HUES48 (cell line): ENCODE results near the gene HLA-DRB5.
A peak's percentile ranks its signal among the peaks of the same experiment; 100 is the strongest.
"Not testable (repeated sequence)": the region's sequence is repeated elsewhere in the genome, so short reads cannot be mapped to it uniquely, and the experiment has no call there.

Experiments
- H3K27ac ChIP-seq: one replicate; pipeline ENCODE4 v1.7.0; 2013; ENCODE audit warnings: low read depth, low read length, inconsistent platforms
- H3K27me3 ChIP-seq: 2 replicates; pipeline ENCODE4 v1.6.1; 2013; ENCODE audit warnings: mild to moderate bottlenecking, low read length; ENCODE audit not compliant: control insufficient read depth, insufficient read depth
- H3K36me3 ChIP-seq: 2 replicates; pipeline ENCODE4 v1.6.1; 2013; ENCODE audit warnings: low read length; ENCODE audit not compliant: control insufficient read depth, insufficient read depth
- H3K4me1 ChIP-seq: 2 replicates; pipeline ENCODE4 v1.6.1; 2013; ENCODE audit warnings: mild to moderate bottlenecking, low read length; ENCODE audit not compliant: control insufficient read depth, insufficient read depth
- H3K4me3 ChIP-seq: 2 replicates; pipeline ENCODE4 v1.5.1; 2013; ENCODE audit warnings: mild to moderate bottlenecking, low read depth, low read length
- H3K9ac ChIP-seq: 2 replicates; pipeline ENCODE4 v1.6.1; 2013; ENCODE audit warnings: mild to moderate bottlenecking, low read depth, low read length, moderate library complexity
- H3K9me3 ChIP-seq: 2 replicates; pipeline ENCODE4 v1.6.1; 2013; ENCODE audit warnings: low read length; ENCODE audit not compliant: control insufficient read depth, insufficient read depth

Gene HLA-DRB5

DNA sequence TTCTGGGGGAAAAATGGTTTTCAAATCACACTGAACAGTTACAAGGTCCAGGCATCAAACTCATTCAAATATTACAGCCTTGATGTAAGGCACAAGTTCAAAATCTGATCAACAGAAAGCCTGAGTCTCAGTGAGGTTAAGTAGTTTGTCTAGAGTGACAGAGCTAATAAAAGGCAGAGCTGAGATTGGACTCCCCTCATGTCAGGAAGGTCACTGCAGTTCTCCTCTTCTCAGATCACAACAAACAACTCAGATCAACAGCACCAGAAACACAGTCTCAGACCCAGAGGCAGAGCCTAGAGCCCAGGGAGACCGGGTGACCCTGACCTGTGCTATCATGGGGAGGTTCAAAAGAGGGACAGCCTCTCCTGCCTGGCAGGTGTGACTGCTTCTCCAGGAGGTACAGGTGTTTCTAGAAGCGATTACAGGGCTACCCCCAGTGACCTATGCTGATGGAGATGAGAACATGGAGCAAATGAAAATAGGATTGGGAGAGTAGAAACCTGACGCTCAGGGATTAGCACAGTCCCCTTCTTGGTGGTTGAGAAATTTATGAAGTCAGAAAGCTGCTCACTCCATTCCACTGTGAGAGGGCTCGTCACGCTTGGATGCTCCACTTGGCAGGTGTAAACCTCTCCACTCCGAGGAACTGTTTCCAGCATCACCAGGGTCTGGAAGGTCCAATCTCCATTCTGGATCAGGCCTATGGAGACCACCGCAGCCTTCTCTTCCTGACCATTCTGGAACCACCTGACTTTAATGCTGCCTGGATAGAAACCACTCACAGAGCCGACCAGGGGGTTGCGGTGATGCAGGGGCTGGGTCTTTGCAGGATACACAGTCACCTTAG is 24.3 kb upstream of the HLA-DRB5 start:
- no peaks in the 10 kb centered on the region for H3K27me3 ChIP-seq
- no peak overlapping the region for H3K4me3 ChIP-seq
- no peak overlapping the region for H3K9ac ChIP-seq
- H3K4me1 ChIP-seq: no peaks in the 10 kb centered on the region
- H3K27ac ChIP-seq: no peak overlapping the region
- no peaks in the 10 kb centered on the region for H3K36me3 ChIP-seq
- H3K9me3 ChIP-seq: no peaks in the 10 kb centered on the region

- H3K27me3 ChIP-seq: no peaks in the 10 kb centered on the region
- H3K9ac ChIP-seq: no peak overlapping the region
- H3K9me3 ChIP-seq: no peaks in the 10 kb centered on the region
- H3K27ac ChIP-seq: no peak overlapping the region
- no peak overlapping the region for H3K4me3 ChIP-seq
- no peaks in the 10 kb centered on the region for H3K36me3 ChIP-seq
- H3K4me1 ChIP-seq: no peaks in the 10 kb centered on the region
Observed at GRCh38 chr6:32553037-32553742, 23.1 kb upstream of the HLA-DRB5 start.

GRCh38 chr6:32551410-32551809 is 21.3 kb upstream of the HLA-DRB5 start:
- Histone ChIP-seq H3K36me3 (no peaks in the 10 kb centered on the region), H3K9me3 (no peaks in the 10 kb centered on the region), H3K9ac (no peak overlapping the region), H3K4me1 (no peaks in the 10 kb centered on the region), H3K27ac (no peak overlapping the region), H3K4me3 (no peak overlapping the region), H3K27me3 (no peaks in the 10 kb centered on the region)

DNA sequence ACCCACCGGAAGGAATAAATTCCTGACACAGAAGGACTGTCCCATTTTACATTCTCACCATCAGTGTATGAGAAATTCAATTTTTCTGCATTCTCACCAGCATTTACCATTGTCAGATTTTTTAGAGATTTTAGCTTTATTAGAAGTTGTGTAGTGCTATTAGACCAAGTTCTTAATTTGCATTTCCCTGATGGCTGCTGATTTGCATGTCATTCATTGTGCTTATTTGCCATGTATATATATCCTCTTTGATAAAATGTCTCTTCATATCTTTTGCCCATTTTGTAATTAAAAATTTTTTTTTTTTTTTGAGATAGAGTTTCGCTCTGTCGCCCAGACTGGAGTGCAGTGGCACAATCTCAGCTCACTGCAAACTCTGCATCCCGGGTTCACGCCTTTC is 9.8 kb upstream of the HLA-DRB5 start:
- H3K27ac ChIP-seq: no peak overlapping the region
- no peaks in the 10 kb centered on the region for H3K9me3 ChIP-seq
- H3K9ac ChIP-seq: no peak overlapping the region
- H3K4me3 ChIP-seq: no peak overlapping the region
- no peaks in the 10 kb centered on the region for H3K36me3 ChIP-seq
- H3K27me3 ChIP-seq: no peaks in the 10 kb centered on the region
- no peaks in the 10 kb centered on the region for H3K4me1 ChIP-seq

DNA sequence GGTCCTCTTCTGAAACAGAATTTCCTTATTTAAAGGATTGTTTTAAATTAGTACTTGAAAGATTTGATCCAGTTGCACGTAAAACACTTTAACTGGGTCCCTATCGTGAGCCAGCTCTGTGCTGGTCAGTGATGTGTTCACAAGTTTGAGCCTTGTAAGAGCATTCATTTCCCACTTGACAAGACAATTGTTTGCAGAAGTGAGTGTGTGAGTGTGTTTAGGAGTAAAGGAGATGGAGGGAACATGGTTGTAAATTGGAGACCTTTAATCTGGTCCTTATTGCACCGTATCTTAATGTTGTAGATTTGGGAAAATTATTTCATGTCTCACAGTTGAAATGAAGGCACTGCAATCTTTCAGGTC is 325 bp upstream of the HLA-DRB5 start:
- H3K9me3 ChIP-seq, H3K9ac ChIP-seq, H3K4me1 ChIP-seq, H3K27ac ChIP-seq, H3K36me3 ChIP-seq, H3K4me3 ChIP-seq, H3K27me3 ChIP-seq: not testable (repeated sequence)

GRCh38 chr6:32522302-32523047 is 7.6 kb downstream of the HLA-DRB5 start:
- H3K9ac ChIP-seq: no peak overlapping the region

DNA sequence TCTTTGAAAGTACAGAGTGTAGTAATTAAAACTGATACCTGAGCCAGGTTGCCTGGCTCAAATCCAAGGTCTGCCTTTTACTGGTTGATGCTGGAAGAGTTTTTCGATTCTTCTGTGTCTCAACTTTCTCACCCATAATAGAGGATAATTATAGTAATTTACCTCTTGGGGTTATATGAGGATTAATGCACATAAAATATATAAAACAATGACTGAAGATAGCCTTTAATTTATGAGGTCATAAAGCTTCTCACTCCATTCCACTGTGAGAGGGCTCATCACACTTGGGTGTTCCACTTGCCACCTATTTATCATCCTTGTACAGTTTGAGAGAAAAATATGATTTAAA is 10.2 kb downstream of the HLA-DRB5 start:
- Histone ChIP-seq H3K27ac (no peak overlapping the region), H3K4me1 (no peaks in the 10 kb centered on the region), H3K9ac (no peak overlapping the region), H3K36me3 (no peaks in the 10 kb centered on the region), H3K4me3 (no peak overlapping the region), H3K27me3 (peaks cover 23% of the 10 kb centered on the region), H3K9me3 (no peaks in the 10 kb centered on the region)

More at GRCh38 chr6:32522302-32523047, 7.6 kb downstream of the HLA-DRB5 start:
- Histone ChIP-seq H3K9me3 (no peaks in the 10 kb centered on the region), H3K27me3 (peaks cover 23% of the 10 kb centered on the region), H3K4me1 (no peaks in the 10 kb centered on the region), H3K27ac (no peak overlapping the region), H3K4me3 (peak overlapping the region; percentile 59), H3K36me3 (no peaks in the 10 kb centered on the region)

- Histone ChIP-seq H3K36me3 (no peaks in the 10 kb centered on the region), H3K9ac (no peak overlapping the region), H3K4me1 (no peaks in the 10 kb centered on the region), H3K27me3 (peaks cover 23% of the 10 kb centered on the region), H3K27ac (no peak overlapping the region), H3K9me3 (no peaks in the 10 kb centered on the region), H3K4me3 (no peak overlapping the region)
Observed at GRCh38 chr6:32519118-32519909, 10.8 kb downstream of the HLA-DRB5 start.

DNA sequence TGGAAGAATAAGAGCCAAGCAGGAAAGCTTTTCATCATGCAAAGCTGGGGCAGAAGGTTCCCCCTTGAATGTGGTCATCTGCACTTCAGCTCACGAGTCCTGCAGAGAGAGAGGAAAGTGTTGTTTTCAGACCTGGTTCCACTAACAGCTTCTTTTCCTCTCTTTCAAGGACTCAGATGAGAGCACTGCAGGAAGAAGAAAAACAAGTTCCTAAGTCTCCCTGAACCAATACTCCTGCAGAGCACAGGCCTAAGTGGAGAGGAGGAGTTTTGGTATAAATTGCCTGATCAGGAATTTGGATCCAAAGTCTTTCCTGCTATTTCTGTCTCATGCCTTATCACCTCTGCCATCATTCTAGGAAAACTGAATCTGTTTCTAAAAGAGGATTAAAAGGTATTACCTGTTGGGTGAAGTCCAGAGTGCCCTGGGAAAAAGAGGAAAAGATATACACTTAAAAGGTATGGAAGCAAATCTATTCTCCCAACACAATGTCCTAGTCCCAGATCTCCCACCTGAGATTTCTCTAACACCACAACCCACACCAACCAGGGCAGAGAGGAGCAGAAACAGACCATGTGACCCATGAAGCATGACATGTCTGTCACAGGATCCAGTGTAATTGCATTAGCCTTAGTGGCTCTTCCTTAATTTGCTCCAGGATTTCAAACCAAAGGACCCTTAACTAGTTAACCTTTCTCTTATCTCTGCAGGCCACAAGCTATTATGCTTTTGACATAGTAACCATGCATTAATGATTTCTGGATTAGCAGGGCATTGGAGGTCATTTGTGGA is 12.2 kb downstream of the HLA-DRB5 start:
- H3K36me3 ChIP-seq: no peaks in the 10 kb centered on the region
- no peak overlapping the region for H3K4me3 ChIP-seq
- H3K27me3 ChIP-seq: peaks cover 17% of the 10 kb centered on the region
- H3K4me1 ChIP-seq: no peaks in the 10 kb centered on the region
- no peaks in the 10 kb centered on the region for H3K9me3 ChIP-seq
- H3K27ac ChIP-seq: no peak overlapping the region
- H3K9ac ChIP-seq: no peak overlapping the region

DNA sequence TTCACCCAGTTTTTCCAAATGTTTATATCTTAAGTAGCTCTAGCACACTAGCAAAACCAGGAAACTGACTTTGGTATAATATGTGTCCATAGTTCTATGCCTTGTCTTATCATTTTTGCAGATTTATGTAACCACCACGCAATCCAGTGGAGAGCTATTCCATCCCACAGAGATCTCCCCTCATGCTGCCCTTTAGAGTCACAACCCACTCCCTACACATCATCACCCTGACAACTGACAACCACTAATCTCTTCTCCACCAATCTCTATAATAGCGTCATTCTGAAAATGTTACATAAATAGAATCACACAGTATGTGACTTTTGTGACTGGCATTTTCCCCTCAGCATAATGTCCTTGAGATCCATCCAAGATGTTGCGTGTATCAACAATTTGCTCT is 29.1 kb downstream of the HLA-DRB5 start:
- Histone ChIP-seq H3K4me3 (no peak overlapping the region), H3K27ac (no peak overlapping the region), H3K9me3 (no peaks in the 10 kb centered on the region; the same call in 1 of the 2 replicates), H3K9ac (no peak overlapping the region), H3K36me3 (no peaks in the 10 kb centered on the region), H3K4me1 (no peaks in the 10 kb centered on the region), H3K27me3 (no peaks in the 10 kb centered on the region)
